Measurements from ENCODE around the gene GTSE1.

GTSE1 gene

DNA sequence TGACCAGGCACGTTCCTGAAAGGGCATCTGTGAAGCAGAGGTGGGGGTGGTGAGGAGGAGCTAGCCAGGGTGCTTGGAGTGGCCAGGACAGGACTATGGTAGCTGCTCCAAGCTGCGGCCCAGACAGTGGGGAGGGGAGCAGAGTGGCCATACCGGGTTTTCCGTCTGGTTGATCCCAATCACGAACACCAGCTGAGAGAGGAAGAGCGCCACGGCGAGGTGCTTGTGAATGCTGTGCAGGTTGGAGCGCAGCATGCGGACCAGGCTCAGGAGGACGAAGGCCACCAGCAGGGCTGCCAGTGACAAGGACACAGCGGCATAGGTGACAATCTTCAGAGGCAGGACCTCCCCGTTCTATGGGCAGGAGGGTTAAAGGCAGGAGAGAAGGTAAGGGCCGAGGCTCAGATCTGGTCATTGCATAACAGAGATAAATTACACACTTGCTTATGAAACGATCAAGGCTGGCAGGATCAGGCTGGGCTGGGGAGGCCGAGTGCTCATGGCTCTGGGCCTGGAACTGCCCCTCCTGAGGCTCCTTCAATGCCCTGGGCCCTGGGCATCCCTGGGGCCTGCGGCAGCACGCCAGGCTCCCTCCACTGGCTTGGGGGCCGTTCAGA, 80.3 kb downstream of the GTSE1 start:
- no peak for DNase-seq (ENCODE audit: low read depth in 1 of 2, low spot score in 1 of 2)

DNA sequence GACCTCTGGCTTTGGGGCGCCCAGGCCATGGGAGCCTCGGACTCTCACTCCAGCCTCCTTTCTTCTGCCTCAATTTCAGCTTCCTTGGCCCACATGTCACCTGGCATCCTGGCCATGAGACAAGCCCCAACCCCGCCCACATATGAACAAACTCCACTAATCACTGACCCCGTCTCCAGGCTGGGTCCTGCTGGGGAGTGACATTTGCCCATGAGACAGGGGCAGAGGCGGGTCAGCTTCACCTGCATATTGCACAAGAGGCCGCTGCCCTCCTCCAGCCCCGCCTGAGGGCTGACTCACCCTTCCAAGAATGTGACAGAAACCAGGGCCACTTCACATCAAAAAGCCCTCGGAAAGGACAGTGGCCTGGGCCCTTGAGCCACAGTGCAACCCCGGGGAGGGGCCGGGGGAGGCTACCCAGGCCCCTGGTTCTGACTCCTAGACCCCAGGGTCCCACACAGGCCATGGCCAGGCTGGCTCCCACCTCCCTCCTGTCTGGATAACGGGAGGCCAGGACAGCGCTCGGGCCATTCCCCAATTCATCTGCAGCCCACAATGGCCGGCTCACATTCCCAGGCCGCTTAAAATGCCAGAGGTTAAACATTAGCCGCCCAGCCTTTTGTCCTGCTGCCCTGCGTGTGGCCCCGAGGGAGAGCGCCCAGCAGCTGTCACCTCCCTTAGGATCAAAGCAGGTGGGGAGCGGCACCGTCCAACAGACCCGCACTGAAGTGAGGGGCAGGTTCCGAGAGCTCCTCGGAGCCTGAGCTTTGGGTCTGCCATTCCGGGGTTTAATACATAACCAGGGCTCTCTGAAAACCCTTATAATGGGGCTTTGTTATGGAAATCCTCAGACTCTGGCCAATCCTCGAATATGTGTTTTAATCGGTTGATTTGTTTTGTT, 81.1 kb downstream of the GTSE1 start:
- DNase-seq (ENCODE audit: low read depth in 1 of 2, low spot score in 1 of 2): no peak

DNA sequence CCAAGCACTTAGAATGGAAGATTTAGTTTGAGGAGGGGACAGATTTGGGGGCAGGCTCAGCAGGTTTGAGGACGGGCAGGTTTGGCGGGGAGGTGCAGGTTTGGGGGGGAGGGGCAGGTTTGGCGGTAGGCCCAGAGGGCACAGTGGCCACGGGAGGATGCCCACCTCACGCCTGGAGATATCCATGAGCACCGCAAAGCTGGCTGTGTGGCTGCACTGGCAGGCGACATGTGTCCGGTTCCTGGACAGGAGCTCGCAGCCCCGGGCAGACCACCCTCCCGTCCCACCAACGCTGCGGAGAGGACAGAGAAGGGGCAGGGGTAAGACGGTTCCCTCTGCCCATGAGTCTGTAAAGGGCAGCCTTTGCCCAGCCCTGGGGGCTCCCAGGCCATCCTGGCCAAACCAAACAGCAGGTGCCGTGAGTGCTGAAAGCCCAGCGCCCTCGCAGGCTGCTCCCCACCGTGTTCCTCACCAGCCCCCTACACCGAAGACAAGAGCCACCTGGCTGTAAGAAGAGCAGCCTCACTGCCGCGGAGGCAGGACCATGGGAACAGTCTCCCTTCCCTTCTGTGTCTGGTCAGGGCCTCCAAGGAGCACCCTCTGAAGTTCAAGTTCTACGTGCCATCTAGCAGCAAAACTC, 81.9 kb downstream of the GTSE1 start:
- DNase-seq (ENCODE audit: low read depth in 1 of 2, low spot score in 1 of 2): no peak

DNA sequence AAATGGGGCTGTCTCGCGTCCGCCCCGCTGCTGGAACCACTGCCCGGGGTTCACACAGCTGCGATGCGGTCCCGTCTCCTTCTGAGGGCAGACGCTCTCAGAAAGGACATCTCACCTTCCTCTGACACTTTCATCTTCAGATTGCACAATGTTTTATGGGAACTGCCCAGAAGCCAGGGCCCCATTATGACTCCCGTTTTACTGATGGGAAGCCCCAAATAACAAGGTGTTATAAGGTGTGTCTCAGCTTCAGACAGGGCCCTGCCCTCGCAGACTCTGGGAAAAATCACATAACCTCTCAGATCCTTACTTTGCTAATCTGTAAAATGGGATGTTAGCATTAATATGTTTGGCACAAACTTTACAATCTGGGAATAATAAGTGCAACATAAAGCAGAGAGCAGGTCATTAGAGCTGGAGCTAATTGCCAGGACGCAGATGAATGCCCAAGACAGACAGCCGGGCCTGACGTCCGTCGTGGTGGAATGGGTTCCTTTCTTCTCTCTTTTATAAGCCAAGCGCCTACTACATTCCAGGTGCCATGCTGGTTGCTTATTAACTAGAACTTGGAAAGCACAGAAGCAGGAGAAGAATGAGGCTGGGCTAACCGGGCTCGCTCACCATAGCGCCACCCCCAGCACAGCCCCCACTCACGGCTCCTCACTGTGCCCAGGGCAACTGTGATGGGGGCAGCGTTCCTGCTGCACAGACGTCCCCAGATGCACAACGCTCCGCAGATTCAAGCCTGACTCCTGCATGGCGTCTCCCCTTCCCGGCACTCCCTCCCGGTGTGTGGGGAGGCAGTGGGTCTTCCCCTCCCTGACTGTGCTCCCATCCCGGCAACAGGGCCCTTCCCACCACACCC, 82.6 kb downstream of the GTSE1 start:
- DNase-seq (ENCODE audit: low read depth in 1 of 2, low spot score in 1 of 2): no peak

DNA sequence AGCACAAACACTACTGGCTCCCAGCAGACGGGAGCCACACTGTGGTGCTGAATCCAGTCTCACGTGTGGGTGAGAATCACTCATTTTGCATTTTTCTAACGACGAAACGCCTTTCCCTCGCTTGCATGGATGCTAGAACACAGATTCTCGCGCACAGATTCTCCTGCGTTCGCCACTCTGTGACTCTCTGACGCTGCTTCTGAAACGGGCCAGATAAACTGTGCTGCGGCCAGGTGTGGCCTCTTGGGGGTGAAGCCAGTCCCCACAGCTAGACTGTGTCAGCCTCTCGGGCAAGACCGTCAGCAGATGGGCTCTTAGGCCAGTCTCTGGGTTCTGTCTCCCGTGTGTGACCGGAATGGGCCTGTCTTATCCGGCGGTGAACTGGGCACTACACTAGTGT, 83.4 kb downstream of the GTSE1 start:
- no peak for DNase-seq (ENCODE audit: low read depth in 1 of 2, low spot score in 1 of 2)
